Panc1 (cell line): Measurements from ENCODE around the gene PEX12. TPM values are rescaled to one million over a fixed set of nuclear protein-coding genes. Genes with fewer than 3 reads are reported as not detected.
A peak's percentile ranks its signal among the peaks of the same experiment; 100 is the strongest.

Experiments used
- ATAC-seq: fragments of 200-7000 bp; cut with Tn5 transposase; 2 replicates; pipeline ENCODE4 v1.9.1; 2020; ENCODE audit warnings: mild to moderate bottlenecking, moderate library complexity
- BruUV-seq: library from RNA; stranded (reverse); fragments of 400-500 nt; replicated peaks from 2 replicates; lab custom pipeline; 2021; lab: Mats Ljungman, UMichigan
- CTCF ChIA-PET: fragments of 300-600 bp; sonication (Branson Sonifier 250); formaldehyde crosslinking; loops from one replicate; lab custom pipeline; 2022; ENCODE audit warnings: antibody characterized with exemption; lab: Charles Lee
- POLR2A ChIA-PET: fragments of 300-600 bp; sonication (Branson Sonifier 250); formaldehyde crosslinking; loops from one replicate; lab custom pipeline; 2022; ENCODE audit warnings: antibody characterized with exemption; lab: Charles Lee
- DNase-seq: peaks from one replicate; pipeline ENCODE4 v3.0.0-alpha.2; 2010; ENCODE audit warnings: low read depth, low spot score
- H3K27ac ChIP-seq: 2 replicates; pipeline ENCODE4 v1.5.1; 2011; ENCODE audit warnings: mild to moderate bottlenecking, low read length, inconsistent platforms
- H3K27me3 ChIP-seq: fragments of 200-500 bp; sonication (Bioruptor generic); 2 replicates; pipeline ENCODE4 v1.6.0; 2014; ENCODE audit warnings: low read length, inconsistent platforms; ENCODE audit not compliant: control insufficient read depth, insufficient read depth
- H3K36me3 ChIP-seq: fragments of 200-500 bp; sonication (Bioruptor generic); 2 replicates; pipeline ENCODE4 v1.5.1; 2014; ENCODE audit warnings: inconsistent platforms, mild to moderate bottlenecking, low read length, moderate library complexity; ENCODE audit not compliant: control insufficient read depth, insufficient read depth
- H3K4me1 ChIP-seq: 2 replicates; pipeline ENCODE4 v1.5.1; 2011; ENCODE audit warnings: inconsistent platforms, mild to moderate bottlenecking, low read length, moderate library complexity; ENCODE audit not compliant: control insufficient read depth, insufficient read depth
- H3K4me3 ChIP-seq, 2 experiments: 2 replicates each; pipeline ENCODE4 v1.5.1; 2011 to 2012; ENCODE audit warnings: low read depth in 2 of 2, low read length in 2 of 2, mild to moderate bottlenecking in 2 of 2, inconsistent platforms in 1 of 2, moderate library complexity in 1 of 2
- H3K9me3 ChIP-seq: fragments of 200-500 bp; sonication (Bioruptor generic); 2 replicates; pipeline ENCODE4 v1.5.1; 2014; ENCODE audit warnings: low read depth, mild to moderate bottlenecking, inconsistent platforms, low read length, moderate library complexity; ENCODE audit not compliant: control insufficient read depth, insufficient read depth
- POLR2AphosphoS5 ChIP-seq: IDR thresholded peaks from 2 replicates; pipeline ENCODE4 v1.6.1; 2012; ENCODE audit warnings: mild to moderate bottlenecking, low read depth, low read length, moderate library complexity
- SIN3A ChIP-seq: IDR thresholded peaks from 2 replicates; pipeline ENCODE4 v1.6.1; 2012; ENCODE audit warnings: low read depth, mild to moderate bottlenecking, low read length, moderate library complexity, borderline replicate concordance; ENCODE audit not compliant: insufficient read depth
- TCF7L2 ChIP-seq: IDR thresholded peaks from 2 replicates; pipeline ENCODE4 v1.6.1; 2011; ENCODE audit warnings: mild to moderate bottlenecking, low read depth, low read length, inconsistent platforms
- in situ Hi-C: cut with HindIII; loops from 2 replicates; pipeline ENCODE4 v1.10.0; 2016; ENCODE audit warnings: low sequenced_read_pairs, low pct_unique_long_range_greater_than_20kb
- intact Hi-C: fragments of 100-400 bp; cut with micrococcal nuclease; formaldehyde crosslinking; loops from one replicate; pipeline ENCODE4 v1.10.0; 2022; ENCODE audit not compliant: unreplicated experiment
- total RNA-seq: library from RNA; stranded (reverse); gene quantifications from one replicate; pipeline ENCODE4 v1.2.1, GENCODE V29; 2021; ENCODE audit not compliant: unreplicated experiment
- TF ChIP-seq, protein P1 (sequence below), 2 experiments: IDR thresholded peaks; 2 replicates each; pipeline ENCODE4 v1.6.1; 2011 to 2012; ENCODE audit warnings: low read depth in 2 of 2, control low read depth in 1 of 2, low read length in 1 of 2, mild to moderate bottlenecking in 1 of 2, moderate library complexity in 1 of 2; ENCODE audit not compliant: insufficient read depth in 1 of 2
- TF ChIP-seq, protein P2 (sequence below): fragments of 450-650 bp; IDR thresholded peaks from 2 replicates; pipeline ENCODE4 v1.5.1; 2017; ENCODE audit warnings: mild to moderate bottlenecking

The PEX12 gene
- total RNA-seq, 1 experiment from 2014 or later, result 6.6 TPM

DNA sequence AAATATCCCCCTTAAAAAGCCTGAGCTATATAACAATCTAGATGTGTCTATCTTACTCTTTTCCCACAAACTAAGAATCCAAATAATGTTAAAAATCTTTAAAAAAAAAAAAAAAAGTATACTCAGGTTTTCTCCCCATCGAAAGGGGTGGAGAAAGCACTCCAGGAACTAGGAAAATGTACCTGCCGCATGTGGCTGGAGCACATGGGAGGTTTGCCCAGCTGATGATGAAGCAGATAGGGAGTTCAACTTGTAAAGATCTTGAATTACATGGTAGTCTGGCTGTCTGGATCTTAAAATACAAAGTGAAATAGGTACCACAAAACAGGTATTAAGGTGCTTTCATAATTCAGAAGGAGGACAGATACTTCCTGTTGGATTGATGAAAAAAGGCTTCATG is 9.0 kb downstream of the PEX12 start:
- ATAC-seq (no peak), DNase-seq (no peak)
- intact Hi-C loops, result no loop called here
- Histone ChIP-seq H3K9me3 (no peaks in the 10 kb centered on the region), H3K4me3 (peak overlapping the region; percentile 96 to 98), H3K27me3 (no peaks in the 10 kb centered on the region), H3K27ac (peak overlapping the region; percentile 97), H3K4me1 (peaks cover 12% of the 10 kb centered on the region), H3K36me3 (peaks cover 6% of the 10 kb centered on the region; the same call in 1 of the 2 replicates)
- no TSS peak for BruUV-seq
- ChIA-PET POLR2A (interaction anchor here (0.6 to 1.6 kb wide), 2 partner anchors 10 to 12 kb away, joined by 4 to 5 read pairs; no protein-coding TSS in a partner anchor), CTCF (interaction anchor here (0.7 kb wide), 1 partner anchor 506 kb away, joined by 3 read pairs; the partner anchor contains the start of gene RFFL)
- in situ Hi-C loops, result no loop called here
- TF ChIP-seq, protein P1, sequence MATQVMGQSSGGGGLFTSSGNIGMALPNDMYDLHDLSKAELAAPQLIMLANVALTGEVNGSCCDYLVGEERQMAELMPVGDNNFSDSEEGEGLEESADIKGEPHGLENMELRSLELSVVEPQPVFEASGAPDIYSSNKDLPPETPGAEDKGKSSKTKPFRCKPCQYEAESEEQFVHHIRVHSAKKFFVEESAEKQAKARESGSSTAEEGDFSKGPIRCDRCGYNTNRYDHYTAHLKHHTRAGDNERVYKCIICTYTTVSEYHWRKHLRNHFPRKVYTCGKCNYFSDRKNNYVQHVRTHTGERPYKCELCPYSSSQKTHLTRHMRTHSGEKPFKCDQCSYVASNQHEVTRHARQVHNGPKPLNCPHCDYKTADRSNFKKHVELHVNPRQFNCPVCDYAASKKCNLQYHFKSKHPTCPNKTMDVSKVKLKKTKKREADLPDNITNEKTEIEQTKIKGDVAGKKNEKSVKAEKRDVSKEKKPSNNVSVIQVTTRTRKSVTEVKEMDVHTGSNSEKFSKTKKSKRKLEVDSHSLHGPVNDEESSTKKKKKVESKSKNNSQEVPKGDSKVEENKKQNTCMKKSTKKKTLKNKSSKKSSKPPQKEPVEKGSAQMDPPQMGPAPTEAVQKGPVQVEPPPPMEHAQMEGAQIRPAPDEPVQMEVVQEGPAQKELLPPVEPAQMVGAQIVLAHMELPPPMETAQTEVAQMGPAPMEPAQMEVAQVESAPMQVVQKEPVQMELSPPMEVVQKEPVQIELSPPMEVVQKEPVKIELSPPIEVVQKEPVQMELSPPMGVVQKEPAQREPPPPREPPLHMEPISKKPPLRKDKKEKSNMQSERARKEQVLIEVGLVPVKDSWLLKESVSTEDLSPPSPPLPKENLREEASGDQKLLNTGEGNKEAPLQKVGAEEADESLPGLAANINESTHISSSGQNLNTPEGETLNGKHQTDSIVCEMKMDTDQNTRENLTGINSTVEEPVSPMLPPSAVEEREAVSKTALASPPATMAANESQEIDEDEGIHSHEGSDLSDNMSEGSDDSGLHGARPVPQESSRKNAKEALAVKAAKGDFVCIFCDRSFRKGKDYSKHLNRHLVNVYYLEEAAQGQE (IDR thresholded peaks at IDR 0.05; ENCODE audit: insufficient read depth in 1 of 2, low read depth in 2 of 2, low read length in 1 of 2), result no peak
- no peak for TF ChIP-seq POLR2AphosphoS5
- no peak for TF ChIP-seq SIN3A
- TF ChIP-seq TCF7L2, result no peak
- TF ChIP-seq, protein P2, sequence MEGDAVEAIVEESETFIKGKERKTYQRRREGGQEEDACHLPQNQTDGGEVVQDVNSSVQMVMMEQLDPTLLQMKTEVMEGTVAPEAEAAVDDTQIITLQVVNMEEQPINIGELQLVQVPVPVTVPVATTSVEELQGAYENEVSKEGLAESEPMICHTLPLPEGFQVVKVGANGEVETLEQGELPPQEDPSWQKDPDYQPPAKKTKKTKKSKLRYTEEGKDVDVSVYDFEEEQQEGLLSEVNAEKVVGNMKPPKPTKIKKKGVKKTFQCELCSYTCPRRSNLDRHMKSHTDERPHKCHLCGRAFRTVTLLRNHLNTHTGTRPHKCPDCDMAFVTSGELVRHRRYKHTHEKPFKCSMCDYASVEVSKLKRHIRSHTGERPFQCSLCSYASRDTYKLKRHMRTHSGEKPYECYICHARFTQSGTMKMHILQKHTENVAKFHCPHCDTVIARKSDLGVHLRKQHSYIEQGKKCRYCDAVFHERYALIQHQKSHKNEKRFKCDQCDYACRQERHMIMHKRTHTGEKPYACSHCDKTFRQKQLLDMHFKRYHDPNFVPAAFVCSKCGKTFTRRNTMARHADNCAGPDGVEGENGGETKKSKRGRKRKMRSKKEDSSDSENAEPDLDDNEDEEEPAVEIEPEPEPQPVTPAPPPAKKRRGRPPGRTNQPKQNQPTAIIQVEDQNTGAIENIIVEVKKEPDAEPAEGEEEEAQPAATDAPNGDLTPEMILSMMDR, result no peak

DNA sequence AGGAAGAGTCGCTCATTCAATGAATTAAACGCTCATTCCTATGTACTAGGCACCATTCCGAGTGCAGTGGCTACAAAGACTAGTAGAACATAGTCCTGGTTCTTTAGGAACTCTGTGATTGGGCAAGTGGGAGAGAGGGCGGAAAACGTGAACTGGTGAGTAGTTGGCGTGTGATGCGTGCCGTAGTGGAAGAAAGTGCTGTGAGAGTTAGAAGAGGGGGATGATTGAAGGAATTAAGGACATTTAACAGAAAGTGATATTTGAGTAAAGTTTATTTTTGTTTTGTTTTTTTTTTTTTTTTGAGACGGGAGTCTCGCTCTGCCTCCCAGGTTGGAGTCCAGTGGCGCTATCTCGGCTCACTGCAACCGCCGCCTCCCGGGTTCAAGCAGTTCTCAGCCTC is 9.8 kb downstream of the PEX12 start:
- DNase-seq (no peak), ATAC-seq (peak; percentile 74)
- CTCF ChIA-PET, result interaction anchor here (0.6 to 0.7 kb wide), 2 partner anchors 18 to 27 kb away, joined by 3 read pairs; partner anchors contain the start of gene AP2B1
- H3K36me3 ChIP-seq, result peaks cover 6% of the 10 kb centered on the region; the same call in 1 of the 2 replicates
- no peaks in the 10 kb centered on the region for H3K9me3 ChIP-seq
- no peaks in the 10 kb centered on the region for H3K27me3 ChIP-seq
- intact Hi-C loops (no loop called here), in situ Hi-C loops (no loop called here)
- no TSS peak for BruUV-seq
- H3K4me1 ChIP-seq, result peaks cover 12% of the 10 kb centered on the region
- peak overlapping the region; percentile 96 to 98 for H3K4me3 ChIP-seq
- H3K27ac ChIP-seq, result peak overlapping the region; percentile 97
- TF ChIP-seq, protein P1 (IDR thresholded peaks at IDR 0.05; ENCODE audit: insufficient read depth in 1 of 2, low read depth in 2 of 2, low read length in 1 of 2), result no peak
- TF ChIP-seq POLR2AphosphoS5 (no peak), TCF7L2 (no peak), SIN3A (no peak)
- TF ChIP-seq, protein P2, result no peak
- POLR2A ChIA-PET, result interaction anchor here (0.6 to 1.6 kb wide), 4 partner anchors 9 to 18 kb away, joined by 3 to 5 read pairs (median 4); partner anchors contain the start of gene AP2B1
